Activated gamma-delta T cell treated with Interleukin-2 at 50 U/mL for 16 hours (primary cell): ENCODE results near the gene MRPL38.
"Not testable (repeated sequence)": the region's sequence is repeated elsewhere in the genome, so short reads cannot be mapped to it uniquely, and the experiment has no call there.

Experiments used
- DNase-seq: peaks from one replicate; pipeline ENCODE4 v3.0.0-alpha.2; 2020

MRPL38 gene

GRCh38 chr17:75874323-75875181 is 30.1 kb downstream of the MRPL38 start:
- no peak for DNase-seq

- DNase-seq, result no peak
These were observed 30.9 kb downstream of the MRPL38 start for GRCh38 chr17:75873587-75874322.

GRCh38 chr17:75872434-75873351 is 32.0 kb downstream of the MRPL38 start:
- DNase-seq, result peak; percentile 65

- DNase-seq, result not testable (repeated sequence)
These were observed 34.5 kb downstream of the MRPL38 start for GRCh38 chr17:75870228-75870627.

GRCh38 chr17:75869282-75870141 is 35.2 kb downstream of the MRPL38 start:
- no peak for DNase-seq

- not testable (repeated sequence) for DNase-seq
These were observed 35.9 kb downstream of the MRPL38 start for GRCh38 chr17:75868730-75869281.

- not testable (repeated sequence) for DNase-seq
These were observed 39.1 kb downstream of the MRPL38 start for GRCh38 chr17:75865404-75866188.

- DNase-seq, result not testable (repeated sequence)
These were observed 39.8 kb downstream of the MRPL38 start for GRCh38 chr17:75864887-75865286.

GRCh38 chr17:75864448-75864871 is 40.2 kb downstream of the MRPL38 start:
- peak; percentile 49 for DNase-seq

- DNase-seq, result no peak
These were observed 42.8 kb downstream of the MRPL38 start for GRCh38 chr17:75861927-75862317.

GRCh38 chr17:75859358-75859757 is 45.3 kb downstream of the MRPL38 start:
- DNase-seq, result not testable (repeated sequence)

GRCh38 chr17:75856062-75856756 is 48.5 kb downstream of the MRPL38 start:
- peak; percentile 44 for DNase-seq

- peak; percentile 96 for DNase-seq
These were observed 49.2 kb downstream of the MRPL38 start, which contains the start of gene WBP2 for GRCh38 chr17:75855310-75856061. WBP2 (minus strand) TSS chr17:75855335; CDS start chr17:75855297, 38 bp downstream.

GRCh38 chr17:75854881-75855309 is 49.8 kb downstream of the MRPL38 start:
- no peak for DNase-seq

- DNase-seq, result no peak
These were observed 50.5 kb downstream of the MRPL38 start for GRCh38 chr17:75854101-75854748.

GRCh38 chr17:75853433-75853832 is 51.3 kb downstream of the MRPL38 start:
- DNase-seq, result no peak

GRCh38 chr17:75851693-75851991 is 53.0 kb downstream of the MRPL38 start:
- not testable (repeated sequence) for DNase-seq

- no peak for DNase-seq
These were observed 53.6 kb downstream of the MRPL38 start for GRCh38 chr17:75850928-75851692.
